C4-2B (cell line): ENCODE data around the gene DNER.
"Not testable (repeated sequence)": the region's sequence is repeated elsewhere in the genome, so short reads cannot be mapped to it uniquely, and the experiment has no call there.

Experiments used
- ZFX ChIP-seq: fragments of 450-650 bp; IDR thresholded peaks from 2 replicates; pipeline ENCODE4 v1.6.1; 2017
- TF ChIP-seq, protein P1 (sequence below): fragments of 450-650 bp; conservative IDR thresholded peaks from 2 replicates; pipeline ENCODE4 v1.5.1; 2017; ENCODE audit warnings: mild to moderate bottlenecking

DNA sequence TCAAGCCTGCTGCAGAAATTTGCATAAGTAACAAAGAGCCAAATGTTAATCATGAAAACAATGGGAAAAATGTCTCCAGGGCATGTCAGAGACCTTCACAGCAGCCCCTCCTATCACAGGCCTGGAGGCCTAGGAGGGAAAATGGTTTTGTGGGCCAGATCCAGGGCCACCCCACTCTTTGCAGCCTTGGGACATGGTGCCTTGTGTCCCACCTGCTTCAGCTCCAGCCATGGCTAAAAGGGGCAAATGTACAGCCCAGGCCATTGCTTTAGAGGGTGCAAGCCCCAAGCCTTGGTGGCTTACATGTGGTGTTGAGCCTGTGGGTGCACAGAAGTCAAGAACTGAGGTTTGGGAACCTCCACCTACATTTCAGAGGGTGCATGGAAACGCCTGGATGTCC, 20.5 kb downstream of the DNER start:
- TF ChIP-seq, protein P1, sequence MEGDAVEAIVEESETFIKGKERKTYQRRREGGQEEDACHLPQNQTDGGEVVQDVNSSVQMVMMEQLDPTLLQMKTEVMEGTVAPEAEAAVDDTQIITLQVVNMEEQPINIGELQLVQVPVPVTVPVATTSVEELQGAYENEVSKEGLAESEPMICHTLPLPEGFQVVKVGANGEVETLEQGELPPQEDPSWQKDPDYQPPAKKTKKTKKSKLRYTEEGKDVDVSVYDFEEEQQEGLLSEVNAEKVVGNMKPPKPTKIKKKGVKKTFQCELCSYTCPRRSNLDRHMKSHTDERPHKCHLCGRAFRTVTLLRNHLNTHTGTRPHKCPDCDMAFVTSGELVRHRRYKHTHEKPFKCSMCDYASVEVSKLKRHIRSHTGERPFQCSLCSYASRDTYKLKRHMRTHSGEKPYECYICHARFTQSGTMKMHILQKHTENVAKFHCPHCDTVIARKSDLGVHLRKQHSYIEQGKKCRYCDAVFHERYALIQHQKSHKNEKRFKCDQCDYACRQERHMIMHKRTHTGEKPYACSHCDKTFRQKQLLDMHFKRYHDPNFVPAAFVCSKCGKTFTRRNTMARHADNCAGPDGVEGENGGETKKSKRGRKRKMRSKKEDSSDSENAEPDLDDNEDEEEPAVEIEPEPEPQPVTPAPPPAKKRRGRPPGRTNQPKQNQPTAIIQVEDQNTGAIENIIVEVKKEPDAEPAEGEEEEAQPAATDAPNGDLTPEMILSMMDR = not testable (repeated sequence)
- TF ChIP-seq ZFX = not testable (repeated sequence)
